Right lobe of liver (tissue), 4 donors: ENCODE results near the gene ATPAF1.

Experiments
- POLR2A ChIP-seq: fragments of 450-650 bp; IDR thresholded peaks from one replicate; pipeline ENCODE4 v1.6.1; 2017; ENCODE audit warnings: antibody characterized with exemption, mild to moderate bottlenecking
- TF ChIP-seq, protein P1 (sequence below), 4 donors: fragments of 200-600 bp in 3 of 4; fragments of 450-650 bp in 1 of 4; IDR thresholded peaks; one replicate each; pipeline versions ENCODE4 v1.5.1 to v1.8.0; 2016 to 2022; ENCODE audit warnings: antibody characterized with exemption in 4 of 4, mild to moderate bottlenecking in 2 of 4
- donor health status: DM: no; HTN: no; CAD: no.
- donor health status: DM: no; HTN: no; CAD: no.
- donor health status: DM: no; HTN: yes; CAD: no.

DNA sequence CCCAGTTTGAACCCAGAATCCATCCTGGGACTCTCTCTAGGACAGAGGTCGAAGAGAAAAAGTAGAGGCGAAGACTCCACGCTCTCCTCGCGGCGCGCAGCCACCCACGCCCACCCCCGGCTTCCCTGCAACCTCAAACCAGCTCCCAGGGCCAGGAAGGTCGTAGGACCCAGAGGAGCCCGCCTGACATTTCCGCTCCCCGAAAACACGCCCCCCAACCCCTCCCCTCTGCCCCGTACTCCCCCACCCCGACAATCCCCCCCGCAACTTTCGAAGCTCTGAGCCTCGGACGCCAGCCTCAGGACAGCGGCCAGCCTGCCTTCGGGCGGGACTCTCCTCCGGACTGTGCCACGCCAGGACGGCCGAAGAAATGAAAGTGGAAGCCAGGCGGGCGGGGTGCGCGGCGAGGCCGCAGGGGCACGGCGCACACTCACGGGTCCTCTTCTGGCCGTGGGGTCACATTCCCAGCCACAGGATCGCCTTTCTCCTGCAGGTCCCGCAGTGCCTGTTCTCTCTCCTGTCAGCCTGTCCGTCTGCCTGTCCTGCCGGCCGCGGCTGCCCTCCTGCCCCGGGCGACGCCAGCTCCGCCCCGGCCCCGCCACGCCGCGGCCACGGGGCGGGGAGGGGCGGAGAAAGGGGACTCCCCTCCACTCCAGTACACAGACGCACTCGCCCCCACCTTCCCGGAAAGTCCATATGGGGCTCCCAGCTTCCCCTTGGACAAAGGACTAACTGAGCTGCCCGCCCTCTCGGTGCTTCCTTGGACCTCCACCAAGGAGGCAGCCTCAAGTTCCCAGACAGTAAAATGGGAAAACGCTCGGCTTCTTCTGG is 51.7 kb downstream of the ATPAF1 start, which contains the start of gene MOB3C:
- TF ChIP-seq, protein P1, sequence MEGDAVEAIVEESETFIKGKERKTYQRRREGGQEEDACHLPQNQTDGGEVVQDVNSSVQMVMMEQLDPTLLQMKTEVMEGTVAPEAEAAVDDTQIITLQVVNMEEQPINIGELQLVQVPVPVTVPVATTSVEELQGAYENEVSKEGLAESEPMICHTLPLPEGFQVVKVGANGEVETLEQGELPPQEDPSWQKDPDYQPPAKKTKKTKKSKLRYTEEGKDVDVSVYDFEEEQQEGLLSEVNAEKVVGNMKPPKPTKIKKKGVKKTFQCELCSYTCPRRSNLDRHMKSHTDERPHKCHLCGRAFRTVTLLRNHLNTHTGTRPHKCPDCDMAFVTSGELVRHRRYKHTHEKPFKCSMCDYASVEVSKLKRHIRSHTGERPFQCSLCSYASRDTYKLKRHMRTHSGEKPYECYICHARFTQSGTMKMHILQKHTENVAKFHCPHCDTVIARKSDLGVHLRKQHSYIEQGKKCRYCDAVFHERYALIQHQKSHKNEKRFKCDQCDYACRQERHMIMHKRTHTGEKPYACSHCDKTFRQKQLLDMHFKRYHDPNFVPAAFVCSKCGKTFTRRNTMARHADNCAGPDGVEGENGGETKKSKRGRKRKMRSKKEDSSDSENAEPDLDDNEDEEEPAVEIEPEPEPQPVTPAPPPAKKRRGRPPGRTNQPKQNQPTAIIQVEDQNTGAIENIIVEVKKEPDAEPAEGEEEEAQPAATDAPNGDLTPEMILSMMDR (IDR thresholded peaks at IDR 0.05), result no peak
- peak; percentile 88 for TF ChIP-seq POLR2A
